Measurements from ENCODE around the gene LMCD1. TPM values are rescaled to one million over a fixed set of nuclear protein-coding genes. Genes with fewer than 3 reads are reported as not detected.

Gene LMCD1
- total and polyA plus RNA-seq, 9 donors: 42.1 to 146 (median 127) TPM

GRCh38 chr3:8573342-8573926 is 71.8 kb downstream of the LMCD1 start:
- H3K9me3 ChIP-seq: no peaks in the 10 kb centered on the region
- no peak overlapping the region for H3K27ac ChIP-seq
- H3K4me3 ChIP-seq: no peak overlapping the region
- H3K27me3 ChIP-seq: no peaks in the 10 kb centered on the region
- no peaks in the 10 kb centered on the region for H3K36me3 ChIP-seq
- TF ChIP-seq CTCF (IDR thresholded peaks at IDR 0.05): no peak
- no peak for TF ChIP-seq POLR2A (IDR thresholded peaks at IDR 0.05)
- no peak for TF ChIP-seq EP300 (IDR thresholded peaks at IDR 0.05)
- intact Hi-C loops (cut with DNase I): loop anchor here in 1 of 4 donors (10.0 kb wide), 1 partner anchor 59 kb away; no protein-coding TSS in a partner anchor
- peaks cover 24% of the 10 kb centered on the region for H3K4me1 ChIP-seq (ENCODE audit: insufficient read depth)
- WGBS, 3 donors: 42 to 53% (median 45%) methylated on average over 4 of the region's 4 CpGs
- DNase-seq: no peak

- Histone ChIP-seq H3K9me3 (no peaks in the 10 kb centered on the region), H3K27ac (no peak overlapping the region), H3K27me3 (no peaks in the 10 kb centered on the region), H3K36me3 (no peaks in the 10 kb centered on the region), H3K4me3 (no peak overlapping the region), H3K4me1 (ENCODE audit: insufficient read depth) (peaks cover 24% of the 10 kb centered on the region)
- TF ChIP-seq POLR2A (IDR thresholded peaks at IDR 0.05) (no peak), CTCF (IDR thresholded peaks at IDR 0.05) (no peak), EP300 (IDR thresholded peaks at IDR 0.05) (no peak)
- no peak for DNase-seq
- WGBS, 3 donors: 67 to 70% (median 69%) methylated on average over 2 of the region's 2 CpGs
- intact Hi-C loops (cut with DNase I): loop anchor here in 1 of 4 donors (10.0 kb wide), 1 partner anchor 59 kb away; no protein-coding TSS in a partner anchor
Observed at GRCh38 chr3:8574040-8574669, 72.5 kb downstream of the LMCD1 start.

- Histone ChIP-seq H3K36me3 (no peaks in the 10 kb centered on the region), H3K9me3 (no peaks in the 10 kb centered on the region), H3K4me1 (ENCODE audit: insufficient read depth) (peaks cover 24% of the 10 kb centered on the region), H3K27ac (no peak overlapping the region), H3K27me3 (no peaks in the 10 kb centered on the region), H3K4me3 (no peak overlapping the region)
- TF ChIP-seq CTCF (IDR thresholded peaks at IDR 0.05) (no peak), POLR2A (IDR thresholded peaks at IDR 0.05) (no peak), EP300 (IDR thresholded peaks at IDR 0.05) (no peak)
- intact Hi-C loops (cut with DNase I): loop anchor here in 1 of 4 donors (10.0 kb wide), 1 partner anchor 60 kb away; no protein-coding TSS in a partner anchor
- DNase-seq: no peak
- 26 to 45% (median 36%) methylated on average over 5 of the region's 5 CpGs for WGBS, 3 donors
Observed at GRCh38 chr3:8574670-8575322, 73.2 kb downstream of the LMCD1 start.

GRCh38 chr3:8575364-8576104 is 73.9 kb downstream of the LMCD1 start:
- Histone ChIP-seq H3K4me3 (no peak overlapping the region), H3K4me1 (ENCODE audit: insufficient read depth) (peaks cover 24% of the 10 kb centered on the region), H3K27ac (no peak overlapping the region), H3K36me3 (no peaks in the 10 kb centered on the region), H3K27me3 (no peaks in the 10 kb centered on the region), H3K9me3 (no peaks in the 10 kb centered on the region)
- WGBS, 3 donors: 63 to 65% (median 65%) methylated on average over 5 of the region's 5 CpGs
- no peak for TF ChIP-seq CTCF (IDR thresholded peaks at IDR 0.05)
- TF ChIP-seq EP300 (IDR thresholded peaks at IDR 0.05): no peak
- TF ChIP-seq POLR2A (IDR thresholded peaks at IDR 0.05): no peak
- intact Hi-C loops (cut with DNase I): loop anchor here in 1 of 4 donors (10.0 kb wide), 1 partner anchor 61 kb away; no protein-coding TSS in a partner anchor
- DNase-seq: no peak
